ENCODE measurements around the gene TMEM52. TPM values are rescaled to one million over a fixed set of nuclear protein-coding genes. Genes with fewer than 3 reads are reported as not detected.

The TMEM52 gene
- total RNA-seq, 4 donors from 2014 or later, result 0.40 to 3.1 (median 1.8) TPM

DNA sequence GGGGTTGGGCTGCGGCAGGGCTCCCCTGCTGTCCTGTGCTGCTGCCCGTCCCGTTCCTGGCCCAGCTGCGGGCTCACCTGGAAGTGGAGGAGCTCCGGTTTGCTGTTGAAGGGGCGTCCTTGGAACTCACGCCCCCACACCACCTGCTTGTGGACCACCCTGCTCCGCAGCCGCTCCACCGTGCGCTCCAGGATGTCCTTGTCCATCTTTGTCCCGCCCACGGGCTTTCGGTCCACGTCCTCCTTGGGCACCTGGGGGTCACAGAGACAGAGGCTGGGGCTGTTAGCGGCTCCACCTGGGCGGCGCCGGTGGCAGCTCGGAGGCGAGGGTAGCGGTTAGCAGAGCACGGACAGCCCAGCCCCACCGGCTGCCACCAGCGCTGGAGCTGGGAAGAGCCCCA lies 45.7 kb upstream of the TMEM52 start:
- H3K27me3 ChIP-seq, result peaks cover 89% of the 10 kb centered on the region

DNA sequence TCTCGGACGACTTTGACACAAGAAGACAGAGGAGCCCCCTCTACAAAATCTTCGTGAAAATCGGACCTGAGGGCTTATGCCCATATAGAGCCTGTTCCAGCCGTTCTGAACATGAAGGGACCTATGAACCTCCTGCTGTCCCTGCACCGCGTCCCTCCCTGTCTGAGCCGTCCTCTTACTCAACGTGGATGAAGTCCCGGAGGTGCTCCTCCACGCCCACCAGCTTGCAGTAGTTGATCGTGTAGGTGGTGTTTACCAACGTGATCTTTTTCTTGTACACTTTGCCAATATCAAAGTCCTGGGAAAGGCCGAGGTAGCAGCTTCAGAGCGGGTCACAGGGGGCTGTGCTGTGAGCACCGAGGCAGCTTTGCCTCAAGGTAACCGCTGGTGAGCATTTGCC lies 44.5 kb upstream of the TMEM52 start:
- TF ChIP-seq POLR2A (IDR thresholded peaks at IDR 0.05), result no peak
- TF ChIP-seq, protein P1, sequence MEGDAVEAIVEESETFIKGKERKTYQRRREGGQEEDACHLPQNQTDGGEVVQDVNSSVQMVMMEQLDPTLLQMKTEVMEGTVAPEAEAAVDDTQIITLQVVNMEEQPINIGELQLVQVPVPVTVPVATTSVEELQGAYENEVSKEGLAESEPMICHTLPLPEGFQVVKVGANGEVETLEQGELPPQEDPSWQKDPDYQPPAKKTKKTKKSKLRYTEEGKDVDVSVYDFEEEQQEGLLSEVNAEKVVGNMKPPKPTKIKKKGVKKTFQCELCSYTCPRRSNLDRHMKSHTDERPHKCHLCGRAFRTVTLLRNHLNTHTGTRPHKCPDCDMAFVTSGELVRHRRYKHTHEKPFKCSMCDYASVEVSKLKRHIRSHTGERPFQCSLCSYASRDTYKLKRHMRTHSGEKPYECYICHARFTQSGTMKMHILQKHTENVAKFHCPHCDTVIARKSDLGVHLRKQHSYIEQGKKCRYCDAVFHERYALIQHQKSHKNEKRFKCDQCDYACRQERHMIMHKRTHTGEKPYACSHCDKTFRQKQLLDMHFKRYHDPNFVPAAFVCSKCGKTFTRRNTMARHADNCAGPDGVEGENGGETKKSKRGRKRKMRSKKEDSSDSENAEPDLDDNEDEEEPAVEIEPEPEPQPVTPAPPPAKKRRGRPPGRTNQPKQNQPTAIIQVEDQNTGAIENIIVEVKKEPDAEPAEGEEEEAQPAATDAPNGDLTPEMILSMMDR (IDR thresholded peaks at IDR 0.05), result no peak
- TF ChIP-seq EP300 (IDR thresholded peaks at IDR 0.05), result no peak
- no peak for TF ChIP-seq POLR2AphosphoS5 (IDR thresholded peaks at IDR 0.05)
- no peak overlapping the region for H3K4me3 ChIP-seq
- peaks cover 89% of the 10 kb centered on the region for H3K27me3 ChIP-seq
- H3K27ac ChIP-seq, result no peak overlapping the region
- H3K4me1 ChIP-seq, result peaks cover 0 to 16% (median 0%) of the 10 kb centered on the region in 3 donors
- no peak for ATAC-seq
- 73 to 82% methylated on average over 3 to 5 of the region's 17 CpGs for WGBS, 2 donors (ENCODE audit: low coverage in 1 of 2)
- H3K36me3 ChIP-seq, result no peaks in the 10 kb centered on the region
- H3K9me3 ChIP-seq, result no peaks in the 10 kb centered on the region

More for the DNA sequence above, 45.7 kb upstream of the TMEM52 start:
- no peak for ATAC-seq
- Histone ChIP-seq H3K4me3 (no peak overlapping the region), H3K27ac (no peak overlapping the region), H3K36me3 (no peaks in the 10 kb centered on the region), H3K9me3 (no peaks in the 10 kb centered on the region), H3K4me1 (peaks cover 0 to 11% (median 0%) of the 10 kb centered on the region in 3 donors)
- TF ChIP-seq, protein P1 (IDR thresholded peaks at IDR 0.05), result no peak
- TF ChIP-seq POLR2A (IDR thresholded peaks at IDR 0.05) (no peak), POLR2AphosphoS5 (IDR thresholded peaks at IDR 0.05) (no peak), EP300 (IDR thresholded peaks at IDR 0.05) (no peak)
- 100% methylated on average over 1 of the region's 25 CpGs; no CpG with 5 or more reads in 1 of the 2 donors for WGBS, 2 donors (ENCODE audit: low coverage in 1 of 2)

DNA sequence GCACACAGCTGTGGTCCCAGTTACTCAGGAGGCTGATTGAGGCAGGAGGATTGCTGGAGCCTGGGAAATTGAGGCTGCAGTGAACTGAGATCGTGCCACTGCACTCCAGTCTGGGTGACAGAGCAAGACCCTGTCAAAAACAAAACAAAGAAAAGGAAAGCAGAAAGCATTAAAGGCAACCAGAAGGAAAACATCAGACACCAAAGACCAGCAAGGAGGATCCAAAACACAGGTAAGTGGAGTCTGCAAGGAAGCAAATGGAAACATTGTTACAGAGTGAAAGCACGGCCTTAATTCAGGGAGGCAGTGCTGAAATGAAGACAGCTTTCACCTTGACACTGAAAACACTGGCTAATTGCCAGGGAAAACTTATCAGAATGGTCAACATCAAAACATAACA lies 43.7 kb upstream of the TMEM52 start:
- Histone ChIP-seq H3K27ac (no peak overlapping the region), H3K4me3 (no peak overlapping the region), H3K4me1 (peaks cover 0 to 16% (median 0%) of the 10 kb centered on the region in 3 donors), H3K9me3 (no peaks in the 10 kb centered on the region), H3K36me3 (no peaks in the 10 kb centered on the region), H3K27me3 (peaks cover 89% of the 10 kb centered on the region)
- 77 to 80% methylated on average over 1 to 2 of the region's 2 CpGs for WGBS, 2 donors (ENCODE audit: low coverage in 1 of 2)
- ATAC-seq, result no peak
- TF ChIP-seq, protein P1 (IDR thresholded peaks at IDR 0.05), result no peak
- TF ChIP-seq POLR2A (IDR thresholded peaks at IDR 0.05), result no peak
- TF ChIP-seq POLR2AphosphoS5 (IDR thresholded peaks at IDR 0.05), result no peak
- TF ChIP-seq EP300 (IDR thresholded peaks at IDR 0.05), result no peak

DNA sequence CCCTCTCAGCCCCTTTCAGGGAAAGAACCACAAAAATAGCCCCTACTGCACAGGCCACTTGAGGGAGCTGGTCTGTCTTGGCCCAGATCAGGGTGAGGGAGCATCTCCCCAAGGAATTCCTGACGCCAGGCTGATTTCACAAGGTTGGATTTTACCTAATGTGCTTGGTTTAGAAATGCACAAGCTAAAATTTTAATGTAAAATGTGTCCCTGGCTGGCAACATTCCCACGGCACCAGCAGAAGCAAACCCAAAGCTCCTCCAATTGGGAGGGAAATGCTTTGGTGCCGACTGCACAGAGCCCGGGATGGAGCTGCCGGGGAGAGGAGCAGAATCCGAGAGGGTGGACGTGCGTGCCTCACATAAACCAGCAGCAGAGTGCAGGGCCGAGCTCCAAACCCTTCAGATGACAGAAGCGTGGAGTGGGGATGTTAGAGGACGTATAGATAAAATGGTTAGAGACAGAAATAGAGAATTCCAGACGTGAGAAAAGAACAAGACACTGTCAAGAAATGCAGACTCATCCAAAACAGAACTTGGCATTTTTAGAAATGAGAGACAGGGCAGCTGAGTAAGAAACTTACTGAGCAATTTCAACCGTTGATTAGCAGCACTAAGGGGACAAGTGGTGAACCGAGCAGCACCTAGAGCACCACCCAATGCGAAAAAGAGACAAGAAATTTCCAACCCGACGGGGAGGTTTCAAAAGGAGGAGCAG lies 41.6 kb upstream of the TMEM52 start:
- ATAC-seq, result peak; percentile 35
- peaks cover 84% of the 10 kb centered on the region for H3K27me3 ChIP-seq
- H3K9me3 ChIP-seq, result no peaks in the 10 kb centered on the region
- 27 to 29% methylated on average over 3 to 17 of the region's 17 CpGs for WGBS, 2 donors (ENCODE audit: low coverage in 1 of 2)
- no peak overlapping the region for H3K27ac ChIP-seq
- H3K4me3 ChIP-seq, result no peak overlapping the region
- peaks cover 0 to 16% (median 0%) of the 10 kb centered on the region in 3 donors for H3K4me1 ChIP-seq
- TF ChIP-seq, protein P1 (IDR thresholded peaks at IDR 0.05), result no peak
- TF ChIP-seq POLR2AphosphoS5 (IDR thresholded peaks at IDR 0.05) (no peak), EP300 (IDR thresholded peaks at IDR 0.05) (no peak), POLR2A (IDR thresholded peaks at IDR 0.05) (no peak)
- no peaks in the 10 kb centered on the region for H3K36me3 ChIP-seq

Data from gastroesophageal sphincter (tissue), 4 donors.